Activated naive CD8-positive, alpha-beta T cell (primary cell): ENCODE measurements around the gene PIGM.

Source experiments
- H3K27ac Mint-ChIP-seq: one replicate; pipeline ENCODE4 v1.8.0; 2021; ENCODE audit warnings: mixed read lengths
- H3K27me3 Mint-ChIP-seq: one replicate; pipeline ENCODE4 v1.8.0; 2021; ENCODE audit warnings: mixed read lengths
- H3K36me3 Mint-ChIP-seq: one replicate; pipeline ENCODE4 v1.8.0; 2021; ENCODE audit warnings: mixed read lengths
- H3K4me1 Mint-ChIP-seq: one replicate; pipeline ENCODE4 v1.8.0; 2021; ENCODE audit warnings: low read depth, mixed read lengths
- H3K4me3 Mint-ChIP-seq: one replicate; pipeline ENCODE4 v1.8.0; 2021; ENCODE audit warnings: mild to moderate bottlenecking, mixed read lengths
- H3K9me3 Mint-ChIP-seq: one replicate; pipeline ENCODE4 v1.8.0; 2021; ENCODE audit warnings: low read depth, mixed read lengths

The PIGM gene

DNA sequence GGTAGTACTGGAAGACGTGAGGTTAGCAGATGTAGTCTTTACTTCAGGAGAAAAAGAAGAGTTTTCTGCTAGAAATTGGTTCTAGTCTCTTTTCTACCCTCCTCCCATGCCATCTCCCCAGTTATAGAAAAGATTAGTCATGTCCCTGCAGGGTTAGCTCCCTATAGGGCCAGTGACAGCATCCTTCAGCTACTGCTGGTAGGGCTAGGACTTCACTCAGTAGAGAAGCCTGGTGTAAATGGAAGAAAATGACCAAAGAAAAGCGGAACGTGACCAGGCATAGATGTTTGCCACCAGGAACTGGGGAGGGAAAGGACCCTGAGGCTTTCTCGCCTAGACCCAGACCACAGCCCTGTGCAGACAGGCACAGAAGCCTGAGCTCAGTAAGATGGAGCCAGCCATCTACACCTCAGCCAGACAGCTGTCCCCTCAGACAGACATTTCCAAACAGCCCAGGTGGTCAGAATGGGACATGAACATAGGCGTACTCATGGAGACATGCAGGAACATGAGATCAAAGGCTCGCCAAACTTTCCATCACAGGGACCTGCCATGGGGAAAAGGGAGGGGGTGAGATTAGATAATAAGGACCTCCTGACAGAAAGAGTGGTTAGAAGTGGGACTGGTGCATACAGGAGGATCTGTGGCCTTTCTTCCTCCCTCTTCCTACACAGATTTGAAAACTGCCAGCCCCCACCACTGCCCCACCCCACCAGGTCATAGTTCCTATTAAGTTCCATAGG lies 54.3 kb downstream of the PIGM start:
- no peak overlapping the region for H3K4me3 Mint-ChIP-seq
- H3K27ac Mint-ChIP-seq = no peak overlapping the region
- peaks cover 3% of the 10 kb centered on the region for H3K36me3 Mint-ChIP-seq
- no peaks in the 10 kb centered on the region for H3K9me3 Mint-ChIP-seq
- no peaks in the 10 kb centered on the region for H3K4me1 Mint-ChIP-seq
- peaks cover 21% of the 10 kb centered on the region for H3K27me3 Mint-ChIP-seq
